DOHH2 (cell line): ENCODE results near the gene PLEKHA1.

Source experiments
- EZH2phosphoT487 ChIP-seq: fragments of 200-600 bp; sonication (generic); IDR thresholded peaks from 2 replicates; pipeline ENCODE4 v1.6.1; 2017; ENCODE audit warnings: borderline replicate concordance, mild to moderate bottlenecking, antibody characterized with exemption, low read length, moderate library complexity, mixed read lengths
- TF ChIP-seq, protein P1 (sequence below): fragments of 200-600 bp; sonication (generic); IDR thresholded peaks from one replicate; pipeline ENCODE4 v1.5.1; 2014; ENCODE audit warnings: antibody characterized with exemption, mild to moderate bottlenecking, low read depth, low read length; ENCODE audit not compliant: poor library complexity, severe bottlenecking

DNA sequence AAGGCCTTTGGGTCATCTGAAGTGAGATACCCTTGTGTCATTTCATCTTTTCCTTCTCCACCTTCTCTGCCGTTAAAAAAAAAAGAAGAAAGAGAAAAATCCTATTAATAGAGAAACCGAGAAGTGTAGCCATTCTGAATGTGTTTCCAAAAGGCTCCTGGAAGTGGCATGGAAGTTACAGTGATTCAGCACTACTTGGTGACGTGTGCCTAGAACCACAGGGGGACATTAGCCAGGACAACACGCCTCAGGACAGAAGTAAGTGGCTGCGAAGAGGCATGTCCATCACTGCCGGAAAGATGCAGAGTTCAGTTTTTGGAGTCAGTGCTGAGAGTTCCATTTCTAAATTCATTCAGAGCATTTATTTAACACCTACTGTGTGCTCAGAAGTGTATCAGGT is 93.2 kb downstream of the PLEKHA1 start:
- TF ChIP-seq, protein P1, sequence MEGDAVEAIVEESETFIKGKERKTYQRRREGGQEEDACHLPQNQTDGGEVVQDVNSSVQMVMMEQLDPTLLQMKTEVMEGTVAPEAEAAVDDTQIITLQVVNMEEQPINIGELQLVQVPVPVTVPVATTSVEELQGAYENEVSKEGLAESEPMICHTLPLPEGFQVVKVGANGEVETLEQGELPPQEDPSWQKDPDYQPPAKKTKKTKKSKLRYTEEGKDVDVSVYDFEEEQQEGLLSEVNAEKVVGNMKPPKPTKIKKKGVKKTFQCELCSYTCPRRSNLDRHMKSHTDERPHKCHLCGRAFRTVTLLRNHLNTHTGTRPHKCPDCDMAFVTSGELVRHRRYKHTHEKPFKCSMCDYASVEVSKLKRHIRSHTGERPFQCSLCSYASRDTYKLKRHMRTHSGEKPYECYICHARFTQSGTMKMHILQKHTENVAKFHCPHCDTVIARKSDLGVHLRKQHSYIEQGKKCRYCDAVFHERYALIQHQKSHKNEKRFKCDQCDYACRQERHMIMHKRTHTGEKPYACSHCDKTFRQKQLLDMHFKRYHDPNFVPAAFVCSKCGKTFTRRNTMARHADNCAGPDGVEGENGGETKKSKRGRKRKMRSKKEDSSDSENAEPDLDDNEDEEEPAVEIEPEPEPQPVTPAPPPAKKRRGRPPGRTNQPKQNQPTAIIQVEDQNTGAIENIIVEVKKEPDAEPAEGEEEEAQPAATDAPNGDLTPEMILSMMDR = no peak
- no peak for TF ChIP-seq EZH2phosphoT487
